AG10803 (cell line): ENCODE measurements around the gene TMEM81.

Source experiments
- DNase-seq: peaks from one replicate; pipeline ENCODE4 v3.0.0; 2010; ENCODE audit warnings: low read depth
- H3K4me3 ChIP-seq: 2 replicates; pipeline ENCODE4 v1.5.1; 2011; ENCODE audit warnings: mild to moderate bottlenecking, low read length, control low read depth
- TF ChIP-seq, protein P1 (sequence below): conservative IDR thresholded peaks from 2 replicates; pipeline ENCODE4 v1.5.1; 2011; ENCODE audit warnings: mild to moderate bottlenecking, low read length, control low read depth, inconsistent platforms

The TMEM81 gene

GRCh38 chr1:205038132-205038786, 46.0 kb downstream of the TMEM81 start:
- TF ChIP-seq, protein P1, sequence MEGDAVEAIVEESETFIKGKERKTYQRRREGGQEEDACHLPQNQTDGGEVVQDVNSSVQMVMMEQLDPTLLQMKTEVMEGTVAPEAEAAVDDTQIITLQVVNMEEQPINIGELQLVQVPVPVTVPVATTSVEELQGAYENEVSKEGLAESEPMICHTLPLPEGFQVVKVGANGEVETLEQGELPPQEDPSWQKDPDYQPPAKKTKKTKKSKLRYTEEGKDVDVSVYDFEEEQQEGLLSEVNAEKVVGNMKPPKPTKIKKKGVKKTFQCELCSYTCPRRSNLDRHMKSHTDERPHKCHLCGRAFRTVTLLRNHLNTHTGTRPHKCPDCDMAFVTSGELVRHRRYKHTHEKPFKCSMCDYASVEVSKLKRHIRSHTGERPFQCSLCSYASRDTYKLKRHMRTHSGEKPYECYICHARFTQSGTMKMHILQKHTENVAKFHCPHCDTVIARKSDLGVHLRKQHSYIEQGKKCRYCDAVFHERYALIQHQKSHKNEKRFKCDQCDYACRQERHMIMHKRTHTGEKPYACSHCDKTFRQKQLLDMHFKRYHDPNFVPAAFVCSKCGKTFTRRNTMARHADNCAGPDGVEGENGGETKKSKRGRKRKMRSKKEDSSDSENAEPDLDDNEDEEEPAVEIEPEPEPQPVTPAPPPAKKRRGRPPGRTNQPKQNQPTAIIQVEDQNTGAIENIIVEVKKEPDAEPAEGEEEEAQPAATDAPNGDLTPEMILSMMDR, result no peak
- H3K4me3 ChIP-seq, result no peak overlapping the region
- no peak for DNase-seq

GRCh38 chr1:205037539-205037938, 46.7 kb downstream of the TMEM81 start:
- no peak for DNase-seq
- TF ChIP-seq, protein P1, result no peak
- H3K4me3 ChIP-seq, result no peak overlapping the region
